Measurements from ENCODE around the gene SHD.

- TF ChIP-seq, protein P1, sequence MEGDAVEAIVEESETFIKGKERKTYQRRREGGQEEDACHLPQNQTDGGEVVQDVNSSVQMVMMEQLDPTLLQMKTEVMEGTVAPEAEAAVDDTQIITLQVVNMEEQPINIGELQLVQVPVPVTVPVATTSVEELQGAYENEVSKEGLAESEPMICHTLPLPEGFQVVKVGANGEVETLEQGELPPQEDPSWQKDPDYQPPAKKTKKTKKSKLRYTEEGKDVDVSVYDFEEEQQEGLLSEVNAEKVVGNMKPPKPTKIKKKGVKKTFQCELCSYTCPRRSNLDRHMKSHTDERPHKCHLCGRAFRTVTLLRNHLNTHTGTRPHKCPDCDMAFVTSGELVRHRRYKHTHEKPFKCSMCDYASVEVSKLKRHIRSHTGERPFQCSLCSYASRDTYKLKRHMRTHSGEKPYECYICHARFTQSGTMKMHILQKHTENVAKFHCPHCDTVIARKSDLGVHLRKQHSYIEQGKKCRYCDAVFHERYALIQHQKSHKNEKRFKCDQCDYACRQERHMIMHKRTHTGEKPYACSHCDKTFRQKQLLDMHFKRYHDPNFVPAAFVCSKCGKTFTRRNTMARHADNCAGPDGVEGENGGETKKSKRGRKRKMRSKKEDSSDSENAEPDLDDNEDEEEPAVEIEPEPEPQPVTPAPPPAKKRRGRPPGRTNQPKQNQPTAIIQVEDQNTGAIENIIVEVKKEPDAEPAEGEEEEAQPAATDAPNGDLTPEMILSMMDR (IDR thresholded peaks at IDR 0.05 in 8 of 11, conservative IDR thresholded peaks at IDR 0.05 in 3 of 11): no peak
- TF ChIP-seq POLR2AphosphoS5 (IDR thresholded peaks at IDR 0.05) (no peak), POLR2A (IDR thresholded peaks at IDR 0.05) (no peak)
Measured at GRCh38 chr19:4301590-4302242, 22.6 kb downstream of the SHD start.
